ENCODE data around the gene HASPIN.
A peak's percentile ranks its signal among the peaks of the same experiment; 100 is the strongest.
"Not testable (repeated sequence)": the region's sequence is repeated elsewhere in the genome, so short reads cannot be mapped to it uniquely, and the experiment has no call there.

Gene HASPIN

GRCh38 chr17:3697103-3697476, 26.6 kb upstream of the HASPIN start:
- no peak for DNase-seq

- DNase-seq: no peak
Observed at GRCh38 chr17:3698139-3698538, 25.6 kb upstream of the HASPIN start.

GRCh38 chr17:3699951-3700350, 23.8 kb upstream of the HASPIN start:
- DNase-seq: no peak

GRCh38 chr17:3702041-3702539, 21.6 kb upstream of the HASPIN start:
- not testable (repeated sequence) for DNase-seq

- DNase-seq: no peak
Observed at GRCh38 chr17:3704931-3705717, 18.6 kb upstream of the HASPIN start.

- not testable (repeated sequence) for DNase-seq
Observed at GRCh38 chr17:3705718-3705984, 18.1 kb upstream of the HASPIN start.

- no peak for DNase-seq
Observed at GRCh38 chr17:3708366-3708765, 15.3 kb upstream of the HASPIN start.

- DNase-seq: peak; percentile 71 to 73
Observed at GRCh38 chr17:3710951-3711383, 12.7 kb upstream of the HASPIN start.

GRCh38 chr17:3712811-3713463, 10.8 kb upstream of the HASPIN start:
- DNase-seq: no peak

GRCh38 chr17:3715296-3715695, 8.4 kb upstream of the HASPIN start:
- no peak for DNase-seq

GRCh38 chr17:3718201-3718600, 5.5 kb upstream of the HASPIN start:
- DNase-seq: no peak

- no peak for DNase-seq
Observed at GRCh38 chr17:3719265-3719664, 4.4 kb upstream of the HASPIN start.

GRCh38 chr17:3722716-3723115, 987 bp upstream of the HASPIN start:
- no peak for DNase-seq

GRCh38 chr17:3723188-3723555, 531 bp upstream of the HASPIN start:
- no peak for DNase-seq

GRCh38 chr17:3724378-3725077, 825 bp downstream of the HASPIN start:
- DNase-seq: no peak

GRCh38 chr17:3727041-3727440, 3.3 kb downstream of the HASPIN start:
- no peak for DNase-seq

GRCh38 chr17:3728099-3728498, 4.4 kb downstream of the HASPIN start:
- DNase-seq: not testable (repeated sequence)

GRCh38 chr17:3729881-3730280, 6.2 kb downstream of the HASPIN start:
- no peak for DNase-seq

- no peak for DNase-seq
Observed at GRCh38 chr17:3730881-3731429, 7.3 kb downstream of the HASPIN start.

- no peak for DNase-seq
Observed at GRCh38 chr17:3732210-3732621, 8.5 kb downstream of the HASPIN start.

GRCh38 chr17:3734911-3735276, 11.2 kb downstream of the HASPIN start:
- not testable (repeated sequence) for DNase-seq

GRCh38 chr17:3735515-3735914, 11.8 kb downstream of the HASPIN start:
- no peak for DNase-seq

GRCh38 chr17:3738562-3739295, 15.0 kb downstream of the HASPIN start:
- peak; percentile 75 to 79 for DNase-seq

All from activated CD4-positive, alpha-beta T cell treated with anti-CD3 and anti-CD28 coated beads for 4 hours (primary cell).